Measurements from ENCODE around the gene TDRD7.

DNA sequence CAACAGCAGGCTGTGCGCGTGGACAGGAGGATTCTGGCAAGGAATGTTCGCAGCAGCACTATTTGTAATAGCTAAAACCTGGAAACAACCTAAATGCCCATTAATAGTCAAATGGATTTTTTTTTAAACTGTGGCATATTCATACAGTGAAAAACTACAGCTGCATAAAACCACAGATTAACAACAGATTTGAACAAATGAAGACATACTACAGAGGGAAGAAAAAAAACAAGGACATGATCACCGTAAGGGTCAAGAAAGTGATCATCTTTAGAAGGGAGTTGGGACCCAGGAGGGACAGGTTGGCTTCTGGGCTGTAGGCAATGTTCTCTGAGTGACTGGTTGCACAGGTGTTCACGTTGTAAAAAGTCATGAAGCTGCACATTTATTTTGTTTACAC, 88.4 kb downstream of the TDRD7 start:
- TF ChIP-seq, protein P1, sequence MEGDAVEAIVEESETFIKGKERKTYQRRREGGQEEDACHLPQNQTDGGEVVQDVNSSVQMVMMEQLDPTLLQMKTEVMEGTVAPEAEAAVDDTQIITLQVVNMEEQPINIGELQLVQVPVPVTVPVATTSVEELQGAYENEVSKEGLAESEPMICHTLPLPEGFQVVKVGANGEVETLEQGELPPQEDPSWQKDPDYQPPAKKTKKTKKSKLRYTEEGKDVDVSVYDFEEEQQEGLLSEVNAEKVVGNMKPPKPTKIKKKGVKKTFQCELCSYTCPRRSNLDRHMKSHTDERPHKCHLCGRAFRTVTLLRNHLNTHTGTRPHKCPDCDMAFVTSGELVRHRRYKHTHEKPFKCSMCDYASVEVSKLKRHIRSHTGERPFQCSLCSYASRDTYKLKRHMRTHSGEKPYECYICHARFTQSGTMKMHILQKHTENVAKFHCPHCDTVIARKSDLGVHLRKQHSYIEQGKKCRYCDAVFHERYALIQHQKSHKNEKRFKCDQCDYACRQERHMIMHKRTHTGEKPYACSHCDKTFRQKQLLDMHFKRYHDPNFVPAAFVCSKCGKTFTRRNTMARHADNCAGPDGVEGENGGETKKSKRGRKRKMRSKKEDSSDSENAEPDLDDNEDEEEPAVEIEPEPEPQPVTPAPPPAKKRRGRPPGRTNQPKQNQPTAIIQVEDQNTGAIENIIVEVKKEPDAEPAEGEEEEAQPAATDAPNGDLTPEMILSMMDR (IDR thresholded peaks at IDR 0.05): no peak
- no peak for TF ChIP-seq POLR2A (IDR thresholded peaks at IDR 0.05)
